HFFc6 (cell line): ENCODE measurements around the gene SLC8A1. TPM values are rescaled to one million over a fixed set of nuclear protein-coding genes. Genes with fewer than 3 reads are reported as not detected.

Experiments used
- DNase-seq: peaks from one replicate; pipeline ENCODE4 v3.0.0-alpha.2; 2018
- H3K27ac Mint-ChIP-seq: 2 replicates; pipeline ENCODE4 v1.8.0; 2020; ENCODE audit warnings: mild to moderate bottlenecking, mixed read lengths
- H3K27me3 Mint-ChIP-seq: 2 replicates; pipeline ENCODE4 v1.8.0; 2021; ENCODE audit warnings: mild to moderate bottlenecking, moderate library complexity, mixed read lengths; ENCODE audit not compliant: insufficient read depth
- H3K36me3 Mint-ChIP-seq: 2 replicates; pipeline ENCODE4 v1.8.0; 2021; ENCODE audit warnings: low read depth, mixed read lengths
- H3K4me1 Mint-ChIP-seq: 2 replicates; pipeline ENCODE4 v1.8.0; 2020; ENCODE audit warnings: low read depth, mixed read lengths
- H3K4me3 Mint-ChIP-seq: 2 replicates; pipeline ENCODE4 v1.8.0; 2020; ENCODE audit warnings: mild to moderate bottlenecking, moderate library complexity, mixed read lengths
- H3K9me3 Mint-ChIP-seq: 2 replicates; pipeline ENCODE4 v1.8.0; 2020; ENCODE audit warnings: mild to moderate bottlenecking, mixed read lengths
- CTCF ChIP-seq: fragments of 200-600 bp; sonication (generic); IDR thresholded peaks from 2 replicates; pipeline ENCODE4 v1.5.0; 2021; ENCODE audit warnings: antibody characterized with exemption, mild to moderate bottlenecking
- total RNA-seq, 6 experiments: library from RNA; stranded (reverse); fragmentation: NEBNext Ultra II Directional; extraction: Animal tissue kit (Norgen Biotek cat#: 25700); gene quantifications; 2 replicates in 1 of 6; 3 replicates in 5 of 6; pipeline ENCODE4 v1.2.3, GENCODE V29; 2021

Gene SLC8A1
- total RNA-seq, 6 experiments from 2014 or later, result 71.5 to 96.9 (median 92.2) TPM

GRCh38 chr2:40488101-40488601 is 36.3 kb upstream of the SLC8A1 start:
- Mint-ChIP-seq H3K27me3 (no peaks in the 10 kb centered on the region), H3K4me3 (peak overlapping the region; percentile 88), H3K9me3 (no peaks in the 10 kb centered on the region), H3K36me3 (peaks cover 7% of the 10 kb centered on the region; the same call in 1 of the 2 replicates), H3K27ac (peak overlapping the region; percentile 87; the same call in 1 of the 2 replicates), H3K4me1 (peaks cover 29% of the 10 kb centered on the region)
- TF ChIP-seq CTCF, result peak; percentile 88
- DNase-seq, result peak; percentile 45

- peaks cover 29% of the 10 kb centered on the region for H3K4me1 Mint-ChIP-seq
- peaks cover 7% of the 10 kb centered on the region; the same call in 1 of the 2 replicates for H3K36me3 Mint-ChIP-seq
- TF ChIP-seq CTCF, result no peak
- no peaks in the 10 kb centered on the region; the same call in 1 of the 2 replicates for H3K9me3 Mint-ChIP-seq
- no peaks in the 10 kb centered on the region for H3K27me3 Mint-ChIP-seq
- no peak for DNase-seq
- no peak overlapping the region for H3K4me3 Mint-ChIP-seq
- peak overlapping the region; percentile 23; the same call in 1 of the 2 replicates for H3K27ac Mint-ChIP-seq
Measured at GRCh38 chr2:40487602-40488001, 35.7 kb upstream of the SLC8A1 start.

- H3K4me3 Mint-ChIP-seq, result no peak overlapping the region
- H3K27me3 Mint-ChIP-seq, result no peaks in the 10 kb centered on the region
- no peak for TF ChIP-seq CTCF
- H3K27ac Mint-ChIP-seq, result no peak overlapping the region
- H3K4me1 Mint-ChIP-seq, result peaks cover 29% of the 10 kb centered on the region
- peaks cover 7% of the 10 kb centered on the region; the same call in 1 of the 2 replicates for H3K36me3 Mint-ChIP-seq
- no peak for DNase-seq
- no peaks in the 10 kb centered on the region; the same call in 1 of the 2 replicates for H3K9me3 Mint-ChIP-seq
Measured at GRCh38 chr2:40485854-40486253, 34.0 kb upstream of the SLC8A1 start.

- Mint-ChIP-seq H3K27me3 (no peaks in the 10 kb centered on the region), H3K9me3 (no peaks in the 10 kb centered on the region; the same call in 1 of the 2 replicates), H3K27ac (no peak overlapping the region), H3K4me3 (no peak overlapping the region), H3K36me3 (peaks cover 7% of the 10 kb centered on the region; the same call in 1 of the 2 replicates), H3K4me1 (peaks cover 29% of the 10 kb centered on the region)
- no peak for TF ChIP-seq CTCF
- DNase-seq, result no peak
Measured at GRCh38 chr2:40485318-40485717, 33.4 kb upstream of the SLC8A1 start.

- no peak for TF ChIP-seq CTCF
- no peaks in the 10 kb centered on the region for H3K27me3 Mint-ChIP-seq
- peaks cover 7% of the 10 kb centered on the region; the same call in 1 of the 2 replicates for H3K36me3 Mint-ChIP-seq
- peaks cover 14% of the 10 kb centered on the region for H3K4me1 Mint-ChIP-seq
- no peak for DNase-seq
- no peak overlapping the region for H3K27ac Mint-ChIP-seq
- H3K4me3 Mint-ChIP-seq, result no peak overlapping the region
- no peaks in the 10 kb centered on the region; the same call in 1 of the 2 replicates for H3K9me3 Mint-ChIP-seq
Measured at GRCh38 chr2:40483549-40484243, 31.8 kb upstream of the SLC8A1 start.
